GM12878 (cell line): ENCODE results near the gene DNAH2. TPM values are rescaled to one million over a fixed set of nuclear protein-coding genes. Genes with fewer than 3 reads are reported as not detected.

Experiments
- ATAC-seq: fragments of 200-7000 bp; cut with Tn5 transposase; 3 replicates; pipeline ENCODE4 v1.9.1; 2020; ENCODE audit warnings: mild to moderate bottlenecking, moderate library complexity
- BruUV-seq: library from RNA; stranded (reverse); fragments of 400-500 nt; replicated peaks from 2 replicates; lab custom pipeline; 2021; lab: Mats Ljungman, UMichigan
- CTCF ChIA-PET: fragments of 300-600 bp; sonication (Branson Sonifier 250); formaldehyde crosslinking; extraction: SDS; loops from one replicate; lab custom pipeline; 2021; ENCODE audit warnings: inconsistent platforms; lab: Yijun Ruan, JAX
- POLR2A ChIA-PET: fragments of 350-600 bp; formaldehyde crosslinking; extraction: SDS; loops from one replicate; lab custom pipeline; 2021; ENCODE audit warnings: inconsistent platforms; lab: Charles Lee
- RAD21 ChIA-PET: fragments of 300-600 bp; sonication (Branson Sonifier 250); formaldehyde crosslinking; loops from one replicate; lab custom pipeline; 2023; ENCODE audit warnings: antibody characterized with exemption; ENCODE audit not compliant: unreplicated experiment; lab: Charles Lee
- SMC1A ChIA-PET: fragments of 300-600 bp; sonication (Branson Sonifier 250); formaldehyde crosslinking; loops from one replicate; lab custom pipeline; 2023; ENCODE audit not compliant: unreplicated experiment, uncharacterized antibody; lab: Charles Lee
- DNase-seq: peaks from one replicate; pipeline ENCODE4 v3.0.0-alpha.2; 2011; ENCODE audit warnings: low read depth, low spot score
- FAIRE-seq: peaks from 3 replicates; lab custom pipeline; 2011; peaks lifted over from hg19 to GRCh38; lab: Jason Lieb, UNC
- H2AFZ ChIP-seq: 2 replicates; pipeline ENCODE4 v1.6.0; 2011; ENCODE audit warnings: low read depth, low read length, control low read depth; ENCODE audit not compliant: control insufficient read depth
- H3K27ac ChIP-seq: 2 replicates; pipeline ENCODE4 v1.5.1; 2011; ENCODE audit warnings: control low read depth; ENCODE audit not compliant: control insufficient read depth, insufficient read depth
- H3K27me3 ChIP-seq, 2 experiments: replicated peaks in 1 of 2; 2 replicates each; pipeline versions ENCODE4 v1.6.0 to v1.6.1; 2011; ENCODE audit warnings: low read length in 1 of 2; ENCODE audit not compliant: control insufficient read depth in 2 of 2, insufficient read depth in 2 of 2
- H3K36me3 ChIP-seq, 2 experiments: 2 replicates each; pipeline ENCODE4 v1.5.1; 2011; ENCODE audit warnings: low read length in 1 of 2; ENCODE audit not compliant: control insufficient read depth in 2 of 2, insufficient read depth in 2 of 2
- H3K4me1 ChIP-seq: 2 replicates; pipeline ENCODE4 v1.6.1; 2011; ENCODE audit warnings: mild to moderate bottlenecking, low read length, moderate library complexity, mixed read lengths; ENCODE audit not compliant: control insufficient read depth, insufficient read depth
- H3K4me2 ChIP-seq: 2 replicates; pipeline ENCODE4 v1.6.0; 2011; ENCODE audit warnings: control low read depth; ENCODE audit not compliant: control insufficient read depth, insufficient read depth
- H3K4me3 ChIP-seq: fragments of 200-600 bp; sonication (generic); 2 replicates; pipeline ENCODE4 v1.5.1; 2016
- H3K79me2 ChIP-seq: 2 replicates; pipeline ENCODE4 v1.6.0; 2011; ENCODE audit warnings: low read length; ENCODE audit not compliant: control insufficient read depth, insufficient read depth
- H3K9ac ChIP-seq: 2 replicates; pipeline ENCODE4 v1.8.0; 2011; ENCODE audit warnings: low read length, control low read depth, mixed read lengths; ENCODE audit not compliant: control insufficient read depth, insufficient read depth
- H3K9me3 ChIP-seq: replicated peaks from 3 replicates; pipeline ENCODE4 v1.5.1; 2011; ENCODE audit warnings: mild to moderate bottlenecking, low read length; ENCODE audit not compliant: control insufficient read depth, insufficient read depth
- H4K20me1 ChIP-seq: 2 replicates; pipeline ENCODE4 v1.6.0; 2011; ENCODE audit not compliant: control insufficient read depth, insufficient read depth
- ATF7 ChIP-seq: fragments of 450-650 bp; IDR thresholded peaks from 2 replicates; pipeline ENCODE4 v1.6.1; 2016; ENCODE audit warnings: low read depth, mild to moderate bottlenecking
- ESRRA ChIP-seq: IDR thresholded peaks from 2 replicates; pipeline ENCODE4 v1.6.1; 2012; ENCODE audit warnings: mild to moderate bottlenecking, low read length, improper control_type of control experiment
- IRF4 ChIP-seq: IDR thresholded peaks from 2 replicates; pipeline ENCODE4 v1.6.1; 2011; ENCODE audit warnings: low read depth, low read length
- RAD21 ChIP-seq: IDR thresholded peaks from 2 replicates; pipeline ENCODE4 v1.6.1; 2011; ENCODE audit warnings: mild to moderate bottlenecking, low read depth, low read length, moderate library complexity; ENCODE audit not compliant: insufficient read depth
- SIX5 ChIP-seq: IDR thresholded peaks from 2 replicates; pipeline ENCODE4 v1.6.1; 2011; ENCODE audit warnings: mild to moderate bottlenecking, low read depth, low read length, moderate library complexity; ENCODE audit not compliant: severe bottlenecking
- SREBF2 ChIP-seq: IDR thresholded peaks from 2 replicates; pipeline ENCODE4 v1.6.1; 2012; ENCODE audit warnings: mild to moderate bottlenecking, low read length
- ZNF384 ChIP-seq: IDR thresholded peaks from 2 replicates; pipeline ENCODE4 v1.6.1; 2012; ENCODE audit warnings: low read depth, mild to moderate bottlenecking, low read length, improper control_type of control experiment, borderline replicate concordance
- WGBS: methylation state at CpG from one replicate; pipeline ENCODE4 v1.1.6; 2016; ENCODE audit warnings: low lambda C conversion rate; ENCODE audit not compliant: insufficient replicate concordance, insufficient coverage; ENCODE audit errors: missing lambda C conversion rate; 5-methylcytosine and 5-hydroxymethylcytosine counted together
- in situ Hi-C: fragments of 300-500 bp; cut with MboI; formaldehyde crosslinking; loops from 9 replicates; pipeline ENCODE4 v1.14.3; 2018; ENCODE audit warnings: mixed read lengths
- intact Hi-C: fragments of 100-400 bp; cut with micrococcal nuclease; formaldehyde crosslinking; loops from one replicate; pipeline ENCODE4 v1.14.2; 2022; ENCODE audit not compliant: unreplicated experiment
- polyA plus RNA-seq, 11 experiments: library from polyadenylated mRNA; depleted of rRNA in 4 of 11; unstranded in 6 of 11; stranded (reverse) in 5 of 11; fragments of >200 nt; fragmentation: Nextera tagmentation in 4 of 11; fragmentation: Illumina TruSeq in 1 of 11; extraction: Ambion mirVana in 4 of 11; extraction: Trizol in 1 of 11; gene quantifications; 1 replicate in 1 of 11; 2 replicates in 10 of 11; pipeline versions ENCODE4 v1.2.1 to v1.2.3, GENCODE V29; 2011 to 2016; ENCODE audit warnings: inconsistent platforms in 2 of 11, missing spikeins in 2 of 11, low read depth in 1 of 11
- total RNA-seq, 4 experiments: library from RNA; depleted of rRNA in 3 of 4; stranded (reverse); fragments of >200 nt in 3 of 4; fragmentation: Illumina TruSeq in 1 of 4; extraction: Trizol in 1 of 4; gene quantifications; 2 replicates each; pipeline versions ENCODE4 v1.2.1 to v1.2.3, GENCODE V29; 2013 to 2021
- TF ChIP-seq, protein P1 (sequence below): IDR thresholded peaks from 2 replicates; pipeline ENCODE4 v1.6.1; 2011; ENCODE audit warnings: borderline replicate concordance, low read depth, mild to moderate bottlenecking, moderate library complexity, low read length; ENCODE audit not compliant: insufficient read depth, poor library complexity, severe bottlenecking
- TF ChIP-seq, protein P2 (sequence below): fragments of 450-650 bp; formaldehyde crosslinking; IDR thresholded peaks from 2 replicates; pipeline ENCODE4 v1.4.0; 2020; ENCODE audit warnings: mild to moderate bottlenecking, moderate library complexity
- TF ChIP-seq, protein P3 (sequence below): IDR thresholded peaks from 2 replicates; pipeline ENCODE4 v1.6.1; 2012; ENCODE audit warnings: low read depth, low read length, improper control_type of control experiment

DNAH2 gene
- total and polyA plus RNA-seq, 10 of the 15 experiments (the other 5 are each of a cell fraction or from before 2014, with no cell fraction given), result not detected

DNA sequence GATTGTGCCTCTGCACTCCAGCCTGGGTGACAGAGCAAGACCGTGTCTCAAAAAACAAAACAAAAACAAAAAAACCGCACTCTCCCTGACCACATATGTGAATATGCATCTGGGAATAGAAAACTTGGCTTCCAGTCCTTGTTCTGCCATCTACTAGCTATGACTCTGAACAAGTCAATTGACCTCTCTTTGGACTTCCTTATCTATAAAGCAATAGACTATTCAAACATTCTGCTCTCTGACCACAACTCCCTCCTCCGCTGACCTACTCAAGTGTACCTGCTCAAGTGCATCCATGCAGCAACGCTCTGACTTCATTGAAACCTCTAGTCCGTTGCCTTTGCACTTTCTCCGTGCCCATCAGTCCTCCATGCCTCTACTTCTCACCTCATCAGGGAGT, 63.9 kb downstream of the DNAH2 start (continued):
- TF ChIP-seq, protein P1, sequence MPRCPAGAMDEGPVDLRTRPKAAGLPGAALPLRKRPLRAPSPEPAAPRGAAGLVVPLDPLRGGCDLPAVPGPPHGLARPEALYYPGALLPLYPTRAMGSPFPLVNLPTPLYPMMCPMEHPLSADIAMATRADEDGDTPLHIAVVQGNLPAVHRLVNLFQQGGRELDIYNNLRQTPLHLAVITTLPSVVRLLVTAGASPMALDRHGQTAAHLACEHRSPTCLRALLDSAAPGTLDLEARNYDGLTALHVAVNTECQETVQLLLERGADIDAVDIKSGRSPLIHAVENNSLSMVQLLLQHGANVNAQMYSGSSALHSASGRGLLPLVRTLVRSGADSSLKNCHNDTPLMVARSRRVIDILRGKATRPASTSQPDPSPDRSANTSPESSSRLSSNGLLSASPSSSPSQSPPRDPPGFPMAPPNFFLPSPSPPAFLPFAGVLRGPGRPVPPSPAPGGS, result no peak
- TF ChIP-seq, protein P2, sequence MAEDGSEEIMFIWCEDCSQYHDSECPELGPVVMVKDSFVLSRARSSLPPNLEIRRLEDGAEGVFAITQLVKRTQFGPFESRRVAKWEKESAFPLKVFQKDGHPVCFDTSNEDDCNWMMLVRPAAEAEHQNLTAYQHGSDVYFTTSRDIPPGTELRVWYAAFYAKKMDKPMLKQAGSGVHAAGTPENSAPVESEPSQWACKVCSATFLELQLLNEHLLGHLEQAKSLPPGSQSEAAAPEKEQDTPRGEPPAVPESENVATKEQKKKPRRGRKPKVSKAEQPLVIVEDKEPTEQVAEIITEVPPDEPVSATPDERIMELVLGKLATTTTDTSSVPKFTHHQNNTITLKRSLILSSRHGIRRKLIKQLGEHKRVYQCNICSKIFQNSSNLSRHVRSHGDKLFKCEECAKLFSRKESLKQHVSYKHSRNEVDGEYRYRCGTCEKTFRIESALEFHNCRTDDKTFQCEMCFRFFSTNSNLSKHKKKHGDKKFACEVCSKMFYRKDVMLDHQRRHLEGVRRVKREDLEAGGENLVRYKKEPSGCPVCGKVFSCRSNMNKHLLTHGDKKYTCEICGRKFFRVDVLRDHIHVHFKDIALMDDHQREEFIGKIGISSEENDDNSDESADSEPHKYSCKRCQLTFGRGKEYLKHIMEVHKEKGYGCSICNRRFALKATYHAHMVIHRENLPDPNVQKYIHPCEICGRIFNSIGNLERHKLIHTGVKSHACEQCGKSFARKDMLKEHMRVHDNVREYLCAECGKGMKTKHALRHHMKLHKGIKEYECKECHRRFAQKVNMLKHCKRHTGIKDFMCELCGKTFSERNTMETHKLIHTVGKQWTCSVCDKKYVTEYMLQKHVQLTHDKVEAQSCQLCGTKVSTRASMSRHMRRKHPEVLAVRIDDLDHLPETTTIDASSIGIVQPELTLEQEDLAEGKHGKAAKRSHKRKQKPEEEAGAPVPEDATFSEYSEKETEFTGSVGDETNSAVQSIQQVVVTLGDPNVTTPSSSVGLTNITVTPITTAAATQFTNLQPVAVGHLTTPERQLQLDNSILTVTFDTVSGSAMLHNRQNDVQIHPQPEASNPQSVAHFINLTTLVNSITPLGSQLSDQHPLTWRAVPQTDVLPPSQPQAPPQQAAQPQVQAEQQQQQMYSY (CRISPR knock-in tag), result no peak
- TF ChIP-seq ATF7, result peak; percentile 27; the same call in 1 of the 2 replicates
- TF ChIP-seq, all 136 proteins: peak for 10

DNA sequence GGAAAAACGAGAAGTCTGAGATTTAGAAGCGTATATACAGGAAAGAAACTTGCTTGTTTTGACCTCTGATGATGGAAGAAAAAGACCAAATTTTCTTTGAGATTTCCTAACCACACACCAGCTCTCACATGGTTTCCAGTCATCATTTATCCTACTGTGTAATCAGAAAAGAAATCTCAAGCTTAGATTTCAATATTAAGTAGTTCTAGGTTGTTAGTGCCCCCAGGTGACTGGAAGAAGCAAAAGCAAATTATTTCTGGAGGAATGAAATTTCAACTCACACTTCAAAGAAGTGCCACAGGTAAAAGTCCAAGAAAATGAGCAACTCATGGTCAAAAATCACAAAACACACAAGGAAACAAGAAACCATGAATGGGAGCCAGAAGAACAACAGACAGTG, 64.7 kb downstream of the DNAH2 start:
- Histone ChIP-seq H3K4me2 (no peak overlapping the region), H3K4me3 (no peak overlapping the region), H2AFZ (no peak overlapping the region), H3K4me1 (peaks cover 8% of the 10 kb centered on the region), H3K27me3 (peaks cover 1 to 4% of the 10 kb centered on the region in 2 experiments), H3K36me3 (no peaks in the 10 kb centered on the region), H3K9ac (no peak overlapping the region), H3K9me3 (no peaks in the 10 kb centered on the region), H3K79me2 (no peaks in the 10 kb centered on the region), H3K27ac (no peak overlapping the region), H4K20me1 (no peaks in the 10 kb centered on the region)
- intact Hi-C loops (no loop called here), in situ Hi-C loops (no loop called here)
- ATAC-seq (no peak), DNase-seq (no peak), FAIRE-seq (no peak)
- CTCF ChIA-PET, result interaction anchor here (0.8 to 1.9 kb wide), 8 partner anchors 25 to 337 kb away, joined by 3 to 19 read pairs (median 3); partner anchors contain the start of genes TP53 and WRAP53
- POLR2A ChIA-PET, result no interaction called here
- RAD21 ChIA-PET, result interaction anchor here (2.8 kb wide), 1 partner anchor 38 kb away, joined by 14 read pairs; no protein-coding TSS in a partner anchor
- TF ChIP-seq SREBF2 (no peak), IRF4 (no peak), RAD21 (0 out of 2 replicates have a peak, but pooled peaks have one; percentile 1), ZNF384 (no peak), SIX5 (no peak), ESRRA (no peak)
- TF ChIP-seq, protein P3, sequence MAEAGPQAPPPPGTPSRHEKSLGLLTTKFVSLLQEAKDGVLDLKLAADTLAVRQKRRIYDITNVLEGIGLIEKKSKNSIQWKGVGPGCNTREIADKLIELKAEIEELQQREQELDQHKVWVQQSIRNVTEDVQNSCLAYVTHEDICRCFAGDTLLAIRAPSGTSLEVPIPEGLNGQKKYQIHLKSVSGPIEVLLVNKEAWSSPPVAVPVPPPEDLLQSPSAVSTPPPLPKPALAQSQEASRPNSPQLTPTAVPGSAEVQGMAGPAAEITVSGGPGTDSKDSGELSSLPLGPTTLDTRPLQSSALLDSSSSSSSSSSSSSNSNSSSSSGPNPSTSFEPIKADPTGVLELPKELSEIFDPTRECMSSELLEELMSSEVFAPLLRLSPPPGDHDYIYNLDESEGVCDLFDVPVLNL, result no peak
- TF ChIP-seq, protein P2 (CRISPR knock-in tag), result no peak
- SMC1A ChIA-PET, result interaction anchor here (1.2 kb wide), 1 partner anchor 38 kb away, joined by 3 read pairs; no protein-coding TSS in a partner anchor
- no TSS peak for BruUV-seq
- WGBS, result 0% methylated on average over 2 of the region's 2 CpGs
